Transverse colon (tissue), 4 donors: ENCODE measurements around the gene TNFRSF8. TPM values are rescaled to one million over a fixed set of nuclear protein-coding genes. Genes with fewer than 3 reads are reported as not detected.
"Not testable (repeated sequence)": the region's sequence is repeated elsewhere in the genome, so short reads cannot be mapped to it uniquely, and the experiment has no call there.

Source experiments
- DNase-seq: peaks from one replicate; pipeline ENCODE4 v3.0.0-alpha.2; 2019
- H3K27ac ChIP-seq, 4 donors: fragments of 200-600 bp; sonication (generic); 2 replicates each; pipeline ENCODE4 v1.5.1; 2016 to 2018; ENCODE audit warnings: inconsistent platforms in 4 of 4
- H3K27me3 ChIP-seq: fragments of 200-600 bp; sonication (generic); 2 replicates; pipeline ENCODE4 v1.5.1; 2017; ENCODE audit warnings: inconsistent platforms
- H3K36me3 ChIP-seq, 4 donors: fragments of 200-600 bp; sonication (generic); 2 replicates each; pipeline ENCODE4 v1.5.1; 2017 to 2019; ENCODE audit warnings: inconsistent platforms in 4 of 4
- H3K4me1 ChIP-seq, 4 donors: fragments of 200-600 bp; sonication (generic); 2 replicates each; pipeline ENCODE4 v1.5.1; 2017 to 2020; ENCODE audit warnings: inconsistent platforms in 4 of 4
- H3K4me3 ChIP-seq, 4 donors: fragments of 200-600 bp; sonication (generic); 1 replicate in 1 of 4; 2 replicates in 3 of 4; pipeline versions ENCODE4 v1.5.1 to v1.6.1; 2017 to 2019; ENCODE audit warnings: inconsistent platforms in 4 of 4
- H3K9me3 ChIP-seq, 2 donors: fragments of 200-600 bp; sonication (generic); 2 replicates each; pipeline ENCODE4 v1.5.1; 2017 to 2019; ENCODE audit warnings: inconsistent platforms in 2 of 2
- CTCF ChIP-seq, 5 experiments: fragments of 200-600 bp in 3 of 5; fragments of 450-650 bp in 2 of 5; sonication (generic) in 3 of 5; IDR thresholded peaks; 1 replicate in 2 of 5; 2 replicates in 3 of 5; pipeline ENCODE4 v1.5.1; 2016 to 2017; ENCODE audit warnings: antibody characterized with exemption in 5 of 5, inconsistent platforms in 3 of 5, mild to moderate bottlenecking in 2 of 5, moderate library complexity in 1 of 5
- EP300 ChIP-seq: sonication (generic); formaldehyde crosslinking; IDR thresholded peaks from one replicate; pipeline ENCODE4 v1.6.1; 2017; ENCODE audit warnings: antibody characterized with exemption, low read depth
- POLR2A ChIP-seq: fragments of 450-650 bp; IDR thresholded peaks from one replicate; pipeline ENCODE4 v1.6.1; 2016; ENCODE audit warnings: antibody characterized with exemption, mild to moderate bottlenecking, moderate library complexity
- POLR2AphosphoS5 ChIP-seq, 3 donors: sonication (generic); formaldehyde crosslinking; IDR thresholded peaks; one replicate each; pipeline ENCODE4 v1.6.1; 2016; ENCODE audit warnings: antibody characterized with exemption in 3 of 3
- WGBS, 2 donors: methylation state at CpG; one replicate each; pipeline ENCODE4 v1.1.5; 2018; ENCODE audit warnings: low coverage in 1 of 2; 5-methylcytosine and 5-hydroxymethylcytosine counted together
- in situ Hi-C, 4 donors: fragments of 200-750 bp; cut with MboI; loops; one replicate each; pipeline versions ENCODE4 v1.15.0 to v1.15.1; 2017; ENCODE audit warnings: low sequenced_read_pairs in 3 of 4, low pct_ligation_motif_present in 1 of 4, low pct_unique_long_range_greater_than_20kb in 1 of 4
- intact Hi-C: fragments of 100-400 bp; cut with DNase I; formaldehyde crosslinking; loops from one replicate; pipeline ENCODE4 v1.15.1; 2023; ENCODE audit warnings: low total_unique reads
- total RNA-seq, 4 donors: library from RNA; depleted of rRNA; stranded (reverse); fragments of >200 nt; gene quantifications; one replicate each; pipeline ENCODE4 v1.1.0, GENCODE V29; 2016

The TNFRSF8 gene
- total RNA-seq, 4 donors from 2014 or later, result 0.16 TPM; not detected in 3

- H3K36me3 ChIP-seq, result no peaks in the 10 kb centered on the region
- TF ChIP-seq CTCF (IDR thresholded peaks at IDR 0.05), result no peak
- 79 to 83% methylated on average over 4 of the region's 4 CpGs for WGBS, 2 donors
- intact Hi-C loops (no loop called here), in situ Hi-C loops (no loop called here)
- H3K4me1 ChIP-seq, result no peaks in the 10 kb centered on the region
- no peaks in the 10 kb centered on the region for H3K9me3 ChIP-seq
- DNase-seq, result no peak
- H3K27me3 ChIP-seq, result no peaks in the 10 kb centered on the region
- H3K27ac ChIP-seq, result no peak overlapping the region
- no peak overlapping the region for H3K4me3 ChIP-seq
Measured at GRCh38 chr1:12035312-12035711, 27.8 kb upstream of the TNFRSF8 start.

GRCh38 chr1:12037486-12038355 lies 25.4 kb upstream of the TNFRSF8 start:
- Histone ChIP-seq H3K4me1 (no peaks in the 10 kb centered on the region), H3K9me3 (no peaks in the 10 kb centered on the region), H3K4me3 (no peak overlapping the region), H3K27me3 (no peaks in the 10 kb centered on the region), H3K27ac (no peak overlapping the region), H3K36me3 (no peaks in the 10 kb centered on the region)
- intact Hi-C loops, result no loop called here
- no peak for TF ChIP-seq CTCF (IDR thresholded peaks at IDR 0.05)
- no peak for TF ChIP-seq POLR2A
- no peak for TF ChIP-seq POLR2AphosphoS5 (IDR thresholded peaks at IDR 0.05)
- TF ChIP-seq EP300, result no peak
- WGBS, 2 donors, result 88 to 93% methylated on average over 3 to 17 of the region's 18 CpGs
- in situ Hi-C loops, result no loop called here
- no peak for DNase-seq

- in situ Hi-C loops (no loop called here), intact Hi-C loops (no loop called here)
- Histone ChIP-seq H3K27ac (no peak overlapping the region), H3K9me3 (no peaks in the 10 kb centered on the region), H3K27me3 (no peaks in the 10 kb centered on the region), H3K4me1 (no peaks in the 10 kb centered on the region), H3K4me3 (no peak overlapping the region), H3K36me3 (no peaks in the 10 kb centered on the region)
- WGBS, 2 donors, result 93% methylated on average over 17 of the region's 17 CpGs; no CpG with 5 or more reads in 1 of the 2 donors
- TF ChIP-seq POLR2AphosphoS5 (IDR thresholded peaks at IDR 0.05), result no peak
- TF ChIP-seq EP300, result no peak
- TF ChIP-seq POLR2A, result no peak
- no peak for TF ChIP-seq CTCF (IDR thresholded peaks at IDR 0.05)
- DNase-seq, result no peak
Measured at GRCh38 chr1:12038356-12039163, 24.5 kb upstream of the TNFRSF8 start.

- Histone ChIP-seq H3K27me3 (no peaks in the 10 kb centered on the region), H3K27ac (no peak overlapping the region), H3K36me3 (no peaks in the 10 kb centered on the region), H3K4me1 (no peaks in the 10 kb centered on the region), H3K4me3 (no peak overlapping the region), H3K9me3 (no peaks in the 10 kb centered on the region)
- no peak for TF ChIP-seq POLR2AphosphoS5 (IDR thresholded peaks at IDR 0.05)
- no peak for TF ChIP-seq CTCF (IDR thresholded peaks at IDR 0.05)
- no peak for TF ChIP-seq POLR2A
- no peak for TF ChIP-seq EP300
- 69% methylated on average over 2 of the region's 2 CpGs; no CpG with 5 or more reads in 1 of the 2 donors for WGBS, 2 donors
- intact Hi-C loops, result no loop called here
- in situ Hi-C loops, result no loop called here
- no peak for DNase-seq
Measured at GRCh38 chr1:12039164-12039525, 24.0 kb upstream of the TNFRSF8 start.

- H3K9me3 ChIP-seq, H3K27ac ChIP-seq, DNase-seq, H3K27me3 ChIP-seq, H3K4me1 ChIP-seq, intact Hi-C loops, H3K36me3 ChIP-seq, in situ Hi-C loops, H3K4me3 ChIP-seq: not testable (repeated sequence)
- WGBS, 2 donors, result 80 to 83% methylated on average over 13 of the region's 13 CpGs
Measured at GRCh38 chr1:12039824-12040456, 23.2 kb upstream of the TNFRSF8 start.
